ENCODE measurements around the gene PRRC2B.
"Not testable (repeated sequence)": the region's sequence is repeated elsewhere in the genome, so short reads cannot be mapped to it uniquely, and the experiment has no call there.

PRRC2B gene

GRCh38 chr9:131449276-131449675 is 55.4 kb downstream of the PRRC2B start:
- H3K9ac ChIP-seq (ENCODE audit: low read length) = no peak overlapping the region
- peaks cover 22% of the 10 kb centered on the region for H3K36me3 ChIP-seq (ENCODE audit: control insufficient read depth, insufficient read depth, low read length)
- no peaks in the 10 kb centered on the region for H3K27me3 ChIP-seq (ENCODE audit: control insufficient read depth, insufficient read depth, low read length)
- H3K4me3 ChIP-seq (ENCODE audit: low read length) = no peak overlapping the region
- no peaks in the 10 kb centered on the region for H3K4me1 ChIP-seq (ENCODE audit: control insufficient read depth, insufficient read depth, low read length)
- no peaks in the 10 kb centered on the region for H3K9me3 ChIP-seq (ENCODE audit: control insufficient read depth, low read length)

- H3K36me3 ChIP-seq (ENCODE audit: control insufficient read depth, insufficient read depth, low read length) = peaks cover 14% of the 10 kb centered on the region
- H3K27me3 ChIP-seq (ENCODE audit: control insufficient read depth, insufficient read depth, low read length) = no peaks in the 10 kb centered on the region
- H3K4me3 ChIP-seq (ENCODE audit: low read length) = no peak overlapping the region
- H3K9me3 ChIP-seq (ENCODE audit: control insufficient read depth, low read length) = no peaks in the 10 kb centered on the region
- no peak overlapping the region for H3K9ac ChIP-seq (ENCODE audit: low read length)
- H3K4me1 ChIP-seq (ENCODE audit: control insufficient read depth, insufficient read depth, low read length) = no peaks in the 10 kb centered on the region
These were observed 60.1 kb downstream of the PRRC2B start for GRCh38 chr9:131454028-131454427.

GRCh38 chr9:131455655-131456054 is 61.8 kb downstream of the PRRC2B start:
- not testable (repeated sequence) for H3K9me3 ChIP-seq (ENCODE audit: control insufficient read depth, low read length); H3K27me3 ChIP-seq (ENCODE audit: control insufficient read depth, insufficient read depth, low read length); H3K9ac ChIP-seq (ENCODE audit: low read length); H3K4me1 ChIP-seq (ENCODE audit: control insufficient read depth, insufficient read depth, low read length); H3K4me3 ChIP-seq (ENCODE audit: low read length)
- peaks cover 23% of the 10 kb centered on the region for H3K36me3 ChIP-seq (ENCODE audit: control insufficient read depth, insufficient read depth, low read length)

GRCh38 chr9:131457746-131458145 is 63.9 kb downstream of the PRRC2B start:
- H3K27me3 ChIP-seq (ENCODE audit: control insufficient read depth, insufficient read depth, low read length) = no peaks in the 10 kb centered on the region
- H3K9me3 ChIP-seq (ENCODE audit: control insufficient read depth, low read length) = no peaks in the 10 kb centered on the region
- H3K4me1 ChIP-seq (ENCODE audit: control insufficient read depth, insufficient read depth, low read length) = no peaks in the 10 kb centered on the region
- H3K36me3 ChIP-seq (ENCODE audit: control insufficient read depth, insufficient read depth, low read length) = peaks cover 28% of the 10 kb centered on the region
- H3K9ac ChIP-seq (ENCODE audit: low read length) = no peak overlapping the region
- no peak overlapping the region for H3K4me3 ChIP-seq (ENCODE audit: low read length)

GRCh38 chr9:131459056-131459455 is 65.2 kb downstream of the PRRC2B start:
- Histone ChIP-seq H3K27me3 (ENCODE audit: control insufficient read depth, insufficient read depth, low read length) (no peaks in the 10 kb centered on the region), H3K4me1 (ENCODE audit: control insufficient read depth, insufficient read depth, low read length) (no peaks in the 10 kb centered on the region), H3K9me3 (ENCODE audit: control insufficient read depth, low read length) (no peaks in the 10 kb centered on the region), H3K36me3 (ENCODE audit: control insufficient read depth, insufficient read depth, low read length) (peaks cover 28% of the 10 kb centered on the region), H3K4me3 (ENCODE audit: low read length) (no peak overlapping the region), H3K9ac (ENCODE audit: low read length) (no peak overlapping the region)

- Histone ChIP-seq H3K9ac (ENCODE audit: low read length) (no peak overlapping the region), H3K9me3 (ENCODE audit: control insufficient read depth, low read length) (no peaks in the 10 kb centered on the region), H3K36me3 (ENCODE audit: control insufficient read depth, insufficient read depth, low read length) (peaks cover 28% of the 10 kb centered on the region), H3K4me3 (ENCODE audit: low read length) (no peak overlapping the region), H3K27me3 (ENCODE audit: control insufficient read depth, insufficient read depth, low read length) (no peaks in the 10 kb centered on the region), H3K4me1 (ENCODE audit: control insufficient read depth, insufficient read depth, low read length) (no peaks in the 10 kb centered on the region)
These were observed 67.3 kb downstream of the PRRC2B start for GRCh38 chr9:131461166-131461565.

- H3K9me3 ChIP-seq (ENCODE audit: control insufficient read depth, low read length) = no peaks in the 10 kb centered on the region
- H3K4me1 ChIP-seq (ENCODE audit: control insufficient read depth, insufficient read depth, low read length) = no peaks in the 10 kb centered on the region
- peaks cover 15% of the 10 kb centered on the region for H3K36me3 ChIP-seq (ENCODE audit: control insufficient read depth, insufficient read depth, low read length)
- H3K9ac ChIP-seq (ENCODE audit: low read length) = no peak overlapping the region
- no peaks in the 10 kb centered on the region for H3K27me3 ChIP-seq (ENCODE audit: control insufficient read depth, insufficient read depth, low read length)
- H3K4me3 ChIP-seq (ENCODE audit: low read length) = no peak overlapping the region
These were observed 70.6 kb downstream of the PRRC2B start for GRCh38 chr9:131464354-131465000.

GRCh38 chr9:131465401-131465800 is 71.5 kb downstream of the PRRC2B start:
- Histone ChIP-seq H3K4me3 (ENCODE audit: low read length) (no peak overlapping the region), H3K9ac (ENCODE audit: low read length) (no peak overlapping the region), H3K9me3 (ENCODE audit: control insufficient read depth, low read length) (no peaks in the 10 kb centered on the region), H3K4me1 (ENCODE audit: control insufficient read depth, insufficient read depth, low read length) (no peaks in the 10 kb centered on the region), H3K27me3 (ENCODE audit: control insufficient read depth, insufficient read depth, low read length) (no peaks in the 10 kb centered on the region), H3K36me3 (ENCODE audit: control insufficient read depth, insufficient read depth, low read length) (peaks cover 13% of the 10 kb centered on the region)

GRCh38 chr9:131467214-131467935 is 73.5 kb downstream of the PRRC2B start:
- Histone ChIP-seq H3K27me3 (ENCODE audit: control insufficient read depth, insufficient read depth, low read length) (no peaks in the 10 kb centered on the region), H3K4me1 (ENCODE audit: control insufficient read depth, insufficient read depth, low read length) (no peaks in the 10 kb centered on the region), H3K36me3 (ENCODE audit: control insufficient read depth, insufficient read depth, low read length) (peaks cover 5% of the 10 kb centered on the region), H3K9me3 (ENCODE audit: control insufficient read depth, low read length) (no peaks in the 10 kb centered on the region), H3K4me3 (ENCODE audit: low read length) (no peak overlapping the region), H3K9ac (ENCODE audit: low read length) (no peak overlapping the region)

GRCh38 chr9:131468031-131468430 is 74.1 kb downstream of the PRRC2B start:
- no peak overlapping the region for H3K9ac ChIP-seq (ENCODE audit: low read length)
- H3K36me3 ChIP-seq (ENCODE audit: control insufficient read depth, insufficient read depth, low read length) = peaks cover 7% of the 10 kb centered on the region
- H3K9me3 ChIP-seq (ENCODE audit: control insufficient read depth, low read length) = no peaks in the 10 kb centered on the region

GRCh38 chr9:131469356-131469755 is 75.5 kb downstream of the PRRC2B start:
- no peak overlapping the region for H3K4me3 ChIP-seq (ENCODE audit: low read length)
- no peaks in the 10 kb centered on the region for H3K27me3 ChIP-seq (ENCODE audit: control insufficient read depth, insufficient read depth, low read length)
- no peaks in the 10 kb centered on the region for H3K9me3 ChIP-seq (ENCODE audit: control insufficient read depth, low read length)
- H3K9ac ChIP-seq (ENCODE audit: low read length) = no peak overlapping the region
- no peaks in the 10 kb centered on the region for H3K4me1 ChIP-seq (ENCODE audit: control insufficient read depth, insufficient read depth, low read length)
- H3K36me3 ChIP-seq (ENCODE audit: control insufficient read depth, insufficient read depth, low read length) = peaks cover 20% of the 10 kb centered on the region

More at GRCh38 chr9:131468031-131468430, 74.1 kb downstream of the PRRC2B start:
- Histone ChIP-seq H3K4me1 (ENCODE audit: control insufficient read depth, insufficient read depth, low read length) (no peaks in the 10 kb centered on the region), H3K27me3 (ENCODE audit: control insufficient read depth, insufficient read depth, low read length) (no peaks in the 10 kb centered on the region), H3K4me3 (ENCODE audit: low read length) (no peak overlapping the region)

- Histone ChIP-seq H3K9ac (ENCODE audit: low read length) (no peak overlapping the region), H3K4me3 (ENCODE audit: low read length) (no peak overlapping the region), H3K36me3 (ENCODE audit: control insufficient read depth, insufficient read depth, low read length) (peaks cover 23% of the 10 kb centered on the region), H3K27me3 (ENCODE audit: control insufficient read depth, insufficient read depth, low read length) (no peaks in the 10 kb centered on the region), H3K4me1 (ENCODE audit: control insufficient read depth, insufficient read depth, low read length) (no peaks in the 10 kb centered on the region), H3K9me3 (ENCODE audit: control insufficient read depth, low read length) (no peaks in the 10 kb centered on the region)
These were observed 76.1 kb downstream of the PRRC2B start for GRCh38 chr9:131469951-131470350.

Data from mucosa of stomach (tissue), 1 donor.